HG02759 (cell line): ENCODE measurements around the gene LRMDA.

Experiments used
- ATAC-seq: cut with Tn5 transposase; IDR thresholded peaks from one replicate; pipeline ENCODE4 v1.9.1; 2021; ENCODE audit warnings: mild to moderate bottlenecking, moderate library complexity; ENCODE audit not compliant: unreplicated experiment

Gene LRMDA

DNA sequence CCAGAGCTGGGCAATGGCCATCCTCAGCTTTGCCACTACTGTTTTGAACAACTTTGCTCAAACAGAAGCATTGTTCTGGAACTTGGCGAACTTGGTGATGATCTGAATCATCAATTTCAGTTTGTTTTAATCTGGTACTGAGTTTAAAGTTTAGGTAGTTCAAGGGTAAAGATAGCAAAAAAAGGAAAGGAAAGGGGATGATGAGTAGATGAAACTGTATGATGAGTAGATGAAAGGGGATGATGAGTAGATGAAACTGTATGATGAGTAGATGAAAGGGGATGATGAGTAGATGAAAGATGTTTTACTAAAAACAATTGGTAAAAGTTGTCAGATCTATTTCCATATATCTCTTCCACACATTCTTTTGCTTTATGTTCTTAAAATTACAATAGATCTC lies 737.0 kb downstream of the LRMDA start:
- ATAC-seq = no peak

- no peak for ATAC-seq
Measured at GRCh38 chr10:76169246-76169645, 737.8 kb downstream of the LRMDA start.

GRCh38 chr10:76172020-76172419 lies 740.6 kb downstream of the LRMDA start:
- no peak for ATAC-seq

DNA sequence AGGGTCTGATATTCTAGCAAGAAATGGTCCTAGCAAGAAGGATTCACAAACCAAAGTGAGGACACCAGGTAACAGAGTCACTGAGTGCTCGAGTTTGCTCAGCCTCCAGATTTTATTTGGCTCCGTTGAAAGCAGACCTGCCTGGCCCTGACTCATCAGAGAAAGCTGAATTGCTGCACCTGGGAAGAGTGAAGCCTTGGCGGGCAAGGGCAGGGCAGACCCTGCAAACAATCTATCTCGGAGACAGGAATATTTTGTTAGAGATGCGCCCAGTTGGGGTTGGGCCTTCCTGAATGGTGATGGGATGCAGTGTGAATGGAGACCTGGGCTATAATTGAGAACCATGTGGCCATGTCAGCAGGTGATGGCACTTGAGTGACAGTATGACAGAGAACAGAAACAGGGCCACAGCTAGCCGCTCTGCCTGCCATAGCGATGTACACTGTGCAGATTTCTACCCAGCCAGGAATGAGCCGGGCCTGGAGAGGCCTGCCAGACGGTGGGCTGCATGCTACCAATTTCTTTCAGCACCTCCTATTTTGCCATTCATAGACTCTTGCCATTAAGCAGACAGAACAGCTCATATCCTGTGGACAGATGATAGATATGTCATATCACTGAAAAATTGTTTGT lies 744.2 kb downstream of the LRMDA start:
- no peak for ATAC-seq

DNA sequence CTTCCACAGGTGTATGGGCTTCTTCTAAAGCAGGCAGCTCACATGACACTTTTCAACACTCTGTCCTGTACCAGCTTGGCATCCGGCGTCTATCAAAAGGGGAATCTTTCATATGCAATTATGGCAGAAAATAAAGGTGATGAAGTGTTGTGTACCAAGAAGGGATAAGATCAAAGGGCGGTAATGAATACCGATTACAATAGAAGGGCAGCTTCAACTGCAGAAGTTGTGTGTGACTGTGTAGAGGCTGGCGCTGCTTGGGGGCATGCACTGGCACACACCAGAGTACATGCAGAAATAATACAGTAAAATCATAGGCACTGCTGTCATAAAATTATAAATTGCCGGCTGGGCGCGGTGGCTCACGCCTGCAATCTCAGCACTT lies 744.7 kb downstream of the LRMDA start:
- no peak for ATAC-seq

DNA sequence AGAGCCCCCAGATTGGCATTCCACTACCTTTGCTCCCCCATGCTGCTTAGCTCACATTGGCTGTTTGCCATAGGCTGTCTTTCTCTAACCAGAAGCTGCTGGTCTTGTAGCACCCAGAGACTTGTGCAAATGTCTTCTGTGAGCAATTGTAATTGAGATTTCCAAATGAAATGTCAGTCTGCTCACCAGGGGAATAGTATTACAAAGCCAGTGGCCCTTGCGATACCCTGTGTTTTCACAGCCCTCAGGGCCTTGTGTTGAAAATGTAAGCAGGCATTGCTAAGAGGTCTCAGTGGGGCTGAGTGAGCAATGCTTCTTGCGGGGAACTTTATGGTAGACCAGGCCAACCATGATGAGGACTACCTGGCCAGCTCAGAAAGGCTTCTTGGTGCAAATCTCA lies 746.5 kb downstream of the LRMDA start:
- ATAC-seq = no peak

DNA sequence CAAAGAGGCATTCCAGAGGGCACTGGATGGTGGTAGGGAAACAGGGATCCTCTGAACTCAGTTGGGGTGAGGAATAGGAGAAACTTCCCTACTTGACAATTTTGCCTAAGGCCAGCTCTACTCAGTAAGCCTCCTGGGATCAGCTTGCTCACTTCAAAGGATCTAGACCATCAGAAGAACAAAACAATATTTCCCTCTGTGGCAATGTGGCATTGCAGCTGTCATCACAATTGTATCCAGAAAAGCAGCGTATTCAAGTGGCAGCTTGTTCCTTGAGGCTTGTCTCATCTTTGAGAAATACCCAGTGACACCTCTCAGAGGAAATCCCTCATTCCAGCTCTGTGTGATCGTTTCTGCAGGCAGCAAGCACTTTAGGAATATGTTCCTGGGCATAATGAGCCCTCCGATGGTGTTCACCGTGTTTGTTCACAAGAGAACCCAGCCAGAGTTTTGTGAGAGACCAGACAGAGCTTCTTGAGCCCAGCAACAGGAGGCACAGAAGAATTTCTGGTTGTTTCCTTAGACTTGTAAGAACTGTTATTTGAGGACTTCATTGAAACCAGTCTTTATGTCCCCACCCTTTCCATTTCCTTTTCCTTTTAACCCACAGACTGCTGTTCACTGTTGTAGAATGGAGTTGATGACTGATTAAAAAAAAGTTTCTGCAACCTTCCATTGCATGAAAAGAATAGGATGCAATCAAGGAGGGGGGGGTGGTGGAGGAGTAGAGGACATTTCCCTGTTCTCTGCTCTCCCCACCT lies 747.3 kb downstream of the LRMDA start:
- ATAC-seq = no peak

DNA sequence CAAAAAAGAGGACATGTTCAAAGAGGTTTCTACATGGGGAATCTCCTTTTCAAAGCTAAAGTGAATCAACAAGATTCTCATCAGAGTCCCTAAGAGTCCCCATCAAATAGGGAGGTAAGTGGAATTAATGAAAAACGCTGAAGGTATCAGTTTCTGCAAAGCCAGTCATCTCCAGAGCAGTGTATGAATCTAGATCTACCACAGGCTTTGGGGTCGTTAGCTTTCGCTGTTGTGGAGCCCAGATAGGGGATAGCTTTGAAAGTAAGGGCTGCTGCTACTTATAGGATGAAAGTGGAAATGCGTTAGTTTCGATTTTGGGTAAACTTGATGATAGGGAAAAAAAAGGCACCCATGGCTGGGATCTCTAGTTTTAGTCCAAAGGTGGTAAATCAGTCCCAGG lies 748.4 kb downstream of the LRMDA start:
- no peak for ATAC-seq

GRCh38 chr10:76184647-76185046 lies 753.2 kb downstream of the LRMDA start:
- no peak for ATAC-seq

DNA sequence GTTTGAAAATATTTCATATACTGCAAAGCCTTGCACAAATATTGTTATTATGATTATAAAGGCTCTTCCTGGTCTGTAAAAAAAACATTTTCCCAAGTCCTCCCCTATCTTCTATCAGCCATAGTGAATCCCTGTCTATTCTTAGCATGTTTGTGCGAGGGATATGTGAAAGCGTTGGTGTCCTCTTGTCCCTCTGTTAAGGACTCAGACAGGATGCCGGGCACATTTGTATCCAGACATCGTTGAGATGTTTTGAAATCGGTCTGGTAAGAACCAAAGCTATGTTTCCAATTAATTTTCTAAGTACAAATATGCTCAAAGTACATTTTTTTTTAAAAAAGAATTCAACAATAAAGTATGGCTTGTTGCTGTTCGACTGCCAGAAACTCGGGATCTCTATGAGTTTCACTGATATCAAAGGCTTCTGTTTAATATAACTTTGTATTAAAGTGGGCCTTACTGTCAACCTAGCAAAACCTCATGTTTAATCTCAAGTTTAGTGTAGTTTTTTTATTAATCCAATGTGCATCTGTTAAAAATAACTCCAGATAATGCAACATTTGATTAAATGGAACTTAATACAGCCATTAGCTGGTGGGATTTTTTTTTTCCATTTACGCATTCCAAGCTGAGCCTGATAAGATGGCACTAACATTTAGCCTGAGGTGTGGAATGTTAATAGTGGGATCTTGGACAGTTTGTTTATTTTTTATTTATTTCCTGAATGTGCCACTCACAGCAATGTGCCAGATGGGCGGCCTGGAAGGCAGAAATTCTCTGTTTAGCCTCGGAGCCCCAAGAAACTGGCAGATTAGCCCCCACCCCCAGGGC lies 754.3 kb downstream of the LRMDA start:
- ATAC-seq = no peak

GRCh38 chr10:76188216-76188615 lies 756.8 kb downstream of the LRMDA start:
- ATAC-seq = no peak

GRCh38 chr10:76190634-76191270 lies 759.3 kb downstream of the LRMDA start:
- no peak for ATAC-seq

- no peak for ATAC-seq
Measured at GRCh38 chr10:76191336-76191735, 759.9 kb downstream of the LRMDA start.

- no peak for ATAC-seq
Measured at GRCh38 chr10:76192151-76192550, 760.7 kb downstream of the LRMDA start.

DNA sequence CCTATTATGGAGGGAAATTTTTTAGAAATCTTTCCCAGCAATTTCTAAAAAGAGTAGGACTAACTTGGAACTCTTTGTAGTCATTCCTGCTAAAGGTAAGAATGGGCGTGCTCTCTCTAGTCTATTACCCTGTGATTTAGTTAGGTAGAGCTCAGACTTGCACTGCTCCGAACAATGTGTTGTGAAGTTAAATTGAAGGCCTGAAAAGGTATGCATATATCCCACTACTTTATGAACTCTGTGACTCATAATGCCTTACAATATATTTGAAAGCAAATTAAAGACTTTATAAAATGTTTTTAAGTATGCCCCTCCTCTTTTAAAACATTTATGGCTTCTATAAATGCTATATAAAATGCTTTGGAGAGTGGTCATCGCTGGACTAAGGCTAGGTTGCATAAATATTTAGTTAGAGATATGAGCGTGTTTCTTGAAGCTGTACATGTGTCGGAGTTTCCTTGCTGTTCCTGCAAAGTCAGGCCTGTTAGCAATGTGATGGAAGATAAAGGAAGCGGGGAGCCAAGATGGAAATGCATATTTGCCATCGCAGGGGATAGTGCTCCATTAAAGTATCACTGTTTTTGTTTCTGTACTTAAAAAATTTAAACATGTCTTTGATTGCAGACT lies 761.4 kb downstream of the LRMDA start:
- no peak for ATAC-seq

DNA sequence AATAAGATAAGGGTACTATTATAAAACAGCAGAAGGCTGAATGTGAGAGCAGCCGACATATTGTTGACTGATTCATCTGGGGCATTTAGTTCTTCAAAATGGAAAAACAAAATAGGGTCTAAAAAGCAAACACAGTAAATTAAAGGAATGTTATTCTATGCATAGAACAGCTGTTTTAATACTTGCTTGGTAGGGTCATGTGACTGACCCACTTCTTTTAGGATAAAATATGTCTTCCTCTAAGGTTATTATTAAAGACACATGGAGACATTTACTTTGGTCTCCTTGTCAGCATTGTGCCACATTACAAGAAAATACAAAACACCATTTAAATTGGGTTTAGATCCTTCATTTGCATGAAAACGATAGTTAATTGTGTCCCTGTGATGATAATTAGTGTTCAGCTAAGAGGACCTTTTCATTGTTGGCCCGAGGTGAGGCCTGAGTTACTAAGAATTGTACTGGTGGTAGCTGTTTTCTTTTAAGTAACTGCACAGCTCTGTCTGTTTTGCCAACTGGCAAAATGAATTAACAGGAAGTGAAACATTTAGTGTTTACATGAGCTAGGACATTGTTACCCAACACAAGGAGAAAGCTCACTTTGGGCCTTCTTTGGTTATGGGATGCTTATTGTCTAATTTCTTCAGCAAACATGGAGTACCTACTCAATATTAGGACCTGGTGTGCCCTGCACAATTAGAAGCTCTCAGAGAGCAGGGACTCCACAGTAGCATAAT lies 764.4 kb downstream of the LRMDA start:
- no peak for ATAC-seq

DNA sequence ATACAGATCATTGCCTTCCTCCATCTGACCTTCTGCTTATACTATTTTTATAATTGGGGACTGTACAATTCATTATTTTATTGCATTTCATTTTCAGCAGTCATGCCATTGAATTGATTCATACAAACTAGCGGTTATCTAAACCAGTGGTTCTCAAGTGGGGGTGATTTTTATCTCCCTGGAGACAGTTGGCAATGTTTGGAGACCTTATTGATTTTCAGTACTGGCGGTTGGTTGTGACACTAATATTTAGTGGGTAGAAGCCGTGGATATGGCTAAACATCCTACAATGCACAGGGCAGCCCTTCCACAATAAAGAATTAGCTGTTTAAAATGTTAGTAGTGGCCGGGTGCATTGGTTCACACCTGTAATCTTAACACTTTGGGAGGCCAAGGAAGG lies 765.9 kb downstream of the LRMDA start:
- no peak for ATAC-seq

DNA sequence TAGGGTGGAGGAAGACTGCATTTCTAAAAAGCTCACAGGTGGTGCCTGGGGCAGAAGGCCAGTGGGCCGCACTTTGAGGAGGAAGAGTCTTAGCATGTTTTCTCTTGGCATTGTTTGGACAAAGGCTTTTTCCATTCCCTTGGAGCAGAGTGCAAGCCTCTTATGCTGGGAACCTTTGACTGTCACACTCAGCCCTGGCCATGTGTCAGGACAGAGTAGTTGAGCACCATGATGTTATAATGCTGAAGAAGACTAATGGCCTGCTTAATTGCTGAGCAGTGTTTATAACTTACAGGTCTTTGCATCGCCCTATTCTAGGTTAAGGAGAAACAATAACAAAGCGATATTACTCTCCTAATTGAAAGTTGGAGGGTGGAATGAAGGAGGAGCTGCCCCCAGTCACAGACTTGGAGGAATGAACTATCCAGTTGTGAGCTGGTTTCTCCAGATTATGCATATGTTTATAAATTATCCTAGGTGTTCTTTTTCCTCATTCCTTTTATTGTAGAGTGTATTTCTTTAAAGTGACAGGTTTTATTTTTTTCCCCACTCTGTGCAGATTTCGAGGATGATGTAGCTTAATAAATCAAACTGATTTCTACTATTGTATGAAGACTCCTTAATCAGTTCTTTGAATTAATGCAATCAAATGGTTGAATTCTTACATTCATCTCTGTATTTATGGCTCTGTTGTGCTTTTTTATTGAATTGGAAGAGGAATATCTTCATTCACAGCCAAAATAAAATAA lies 767.0 kb downstream of the LRMDA start:
- ATAC-seq = no peak

- no peak for ATAC-seq
Measured at GRCh38 chr10:76201962-76202361, 770.5 kb downstream of the LRMDA start.

DNA sequence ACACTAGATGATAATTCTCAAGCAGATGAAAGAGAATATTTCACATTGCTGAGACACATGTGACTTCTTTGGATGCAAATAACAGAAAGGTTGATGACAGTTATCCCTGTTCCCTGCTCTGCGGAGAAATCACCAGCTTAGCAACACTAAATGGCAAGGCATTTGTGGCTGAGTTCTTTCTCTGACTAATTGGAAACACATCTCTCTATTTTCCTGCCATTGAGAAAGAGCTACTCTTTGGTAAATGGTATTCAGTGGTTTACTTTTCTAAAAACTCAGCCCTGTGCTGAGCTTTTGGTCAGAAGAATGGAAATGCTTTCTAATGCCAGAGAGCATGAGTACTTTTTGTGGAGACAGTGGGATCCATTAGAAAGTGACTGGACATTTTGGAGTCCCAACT lies 771.4 kb downstream of the LRMDA start:
- no peak for ATAC-seq
